Neural cell (in vitro differentiated cells): ENCODE results near the gene RPS19BP1.

ENCODE experiments used
- CTCF ChIP-seq: fragments of 450-650 bp; IDR thresholded peaks from 2 replicates; pipeline ENCODE4 v1.5.1; 2014; ENCODE audit warnings: antibody characterized with exemption, mild to moderate bottlenecking, moderate library complexity; ENCODE audit not compliant: poor library complexity, severe bottlenecking
- EP300 ChIP-seq: fragments of 450-650 bp; conservative IDR thresholded peaks from 2 replicates; pipeline ENCODE4 v1.6.1; 2014; ENCODE audit warnings: antibody characterized with exemption, mild to moderate bottlenecking, moderate library complexity; ENCODE audit not compliant: poor library complexity, severe bottlenecking
- EZH2 ChIP-seq: fragments of 200-600, 300-800 bp; shearing (Covaris generic), sonication (generic); IDR thresholded peaks from 2 replicates; pipeline ENCODE4 v1.6.1; 2014; ENCODE audit warnings: antibody characterized with exemption, low read length, borderline replicate concordance, mild to moderate bottlenecking; ENCODE audit not compliant: insufficient read depth, poor library complexity, severe bottlenecking
- POLR2AphosphoS5 ChIP-seq: IDR thresholded peaks from 2 replicates; pipeline ENCODE4 v1.6.1; 2012
- TAF1 ChIP-seq: IDR thresholded peaks from 2 replicates; pipeline ENCODE4 v1.6.1; 2012; ENCODE audit warnings: low read depth

- no peak for TF ChIP-seq CTCF
- TF ChIP-seq EZH2, result no peak
- no peak for TF ChIP-seq EP300
- TF ChIP-seq POLR2AphosphoS5, result no peak
- no peak for TF ChIP-seq TAF1
These were observed 21.3 kb downstream of the RPS19BP1 start for GRCh38 chr22:39511226-39511625.
